PC-3 (cell line): ENCODE measurements around the gene MRTFA. TPM values are rescaled to one million over a fixed set of nuclear protein-coding genes. Genes with fewer than 3 reads are reported as not detected.

Experiments
- ATAC-seq: fragments of 200-7000 bp; cut with Tn5 transposase; 2 replicates; pipeline ENCODE4 v1.9.1; 2020; ENCODE audit warnings: mild to moderate bottlenecking, moderate library complexity
- BruUV-seq: library from RNA; stranded (reverse); fragments of 400-500 nt; replicated peaks from 2 replicates; lab custom pipeline; 2021; lab: Mats Ljungman, UMichigan
- CTCF ChIA-PET: fragments of 300-600 bp; sonication (Branson Sonifier 250); formaldehyde crosslinking; loops from one replicate; lab custom pipeline; 2022; ENCODE audit warnings: antibody characterized with exemption; lab: Charles Lee
- POLR2A ChIA-PET: fragments of 300-600 bp; sonication (Branson Sonifier 250); formaldehyde crosslinking; loops from one replicate; lab custom pipeline; 2022; ENCODE audit warnings: antibody characterized with exemption; ENCODE audit not compliant: unreplicated experiment; lab: Charles Lee
- DNase-seq: peaks from one replicate; pipeline ENCODE4 v3.0.0-alpha.2; 2015
- H2AFZ ChIP-seq: fragments of 300-600 bp; sonication (generic); 2 replicates; pipeline ENCODE4 v1.6.0; 2016; ENCODE audit warnings: antibody characterized with exemption, low read length
- H3F3A ChIP-seq: fragments of 300-600 bp; sonication (generic); one replicate; pipeline ENCODE4 v1.6.0; 2017; ENCODE audit warnings: antibody characterized with exemption, low read length, control low read depth, mild to moderate bottlenecking; ENCODE audit not compliant: unreplicated experiment
- H3K27ac ChIP-seq: fragments of 300-600 bp; sonication (generic); 2 replicates; pipeline ENCODE4 v1.5.1; 2016; ENCODE audit warnings: mild to moderate bottlenecking, low read length
- H3K27me3 ChIP-seq: fragments of 300-600 bp; sonication (generic); 2 replicates; pipeline ENCODE4 v1.6.1; 2016; ENCODE audit warnings: low read length, mixed read lengths
- H3K36me3 ChIP-seq: fragments of 300-600 bp; sonication (generic); 2 replicates; pipeline ENCODE4 v1.6.1; 2016; ENCODE audit warnings: low read depth, mixed run types, low read length, mixed read lengths
- H3K4me1 ChIP-seq: fragments of 300-600 bp; sonication (generic); 2 replicates; pipeline ENCODE4 v1.5.1; 2016; ENCODE audit warnings: low read length; ENCODE audit not compliant: insufficient read depth
- H3K4me2 ChIP-seq: fragments of 300-600 bp; sonication (generic); 2 replicates; pipeline ENCODE4 v1.6.0; 2016; ENCODE audit warnings: low read length
- H3K4me3 ChIP-seq: fragments of 300-600 bp; sonication (generic); 2 replicates; pipeline ENCODE4 v1.5.1; 2016; ENCODE audit warnings: mild to moderate bottlenecking, low read length, mixed read lengths
- H3K79me2 ChIP-seq: fragments of 300-600 bp; sonication (generic); 2 replicates; pipeline ENCODE4 v1.6.1; 2017; ENCODE audit warnings: low read length, mixed read lengths
- H3K9ac ChIP-seq: fragments of 300-600 bp; sonication (generic); 2 replicates; pipeline ENCODE4 v1.6.0; 2016; ENCODE audit warnings: mild to moderate bottlenecking, low read length
- H3K9me2 ChIP-seq: fragments of 300-600 bp; sonication (generic); replicated peaks from 2 replicates; pipeline ENCODE4 v1.6.1; 2016; ENCODE audit warnings: mixed run types, low read length, mixed read lengths
- H3K9me3 ChIP-seq: fragments of 300-600 bp; sonication (generic); 2 replicates; pipeline ENCODE4 v1.6.1; 2016; ENCODE audit warnings: low read length, mixed read lengths
- H4K20me1 ChIP-seq: fragments of 300-600 bp; sonication (generic); 2 replicates; pipeline ENCODE4 v1.6.1; 2016; ENCODE audit warnings: low read length, mixed read lengths
- EZH2 ChIP-seq: fragments of 300-600 bp; sonication (generic); IDR thresholded peaks from one replicate; pipeline ENCODE4 v1.6.1; 2017; ENCODE audit warnings: antibody characterized with exemption, mild to moderate bottlenecking, low read length; ENCODE audit not compliant: unreplicated experiment
- EZH2phosphoT487 ChIP-seq: fragments of 300-600 bp; sonication (generic); IDR thresholded peaks from 2 replicates; pipeline ENCODE4 v1.6.1; 2018; ENCODE audit warnings: mild to moderate bottlenecking, antibody characterized with exemption, low read length, borderline replicate concordance
- intact Hi-C: fragments of 100-400 bp; cut with micrococcal nuclease; formaldehyde crosslinking; loops from 2 replicates; pipeline ENCODE4 v1.9.0; 2023
- total RNA-seq: library from RNA; depleted of rRNA; stranded (reverse); fragments of >200 nt; gene quantifications from 2 replicates; pipeline ENCODE4 v1.2.3, GENCODE V29; 2014
- TF ChIP-seq, protein P1 (sequence below): fragments of 300-600 bp; sonication (generic); conservative IDR thresholded peaks from 2 replicates; pipeline ENCODE4 v1.5.1; 2017; ENCODE audit warnings: antibody characterized with exemption, low read depth, mild to moderate bottlenecking, low read length

Gene MRTFA
- total RNA-seq, 1 experiment from 2014 or later = 32.6 TPM

- H2AFZ ChIP-seq = no peak overlapping the region
- TF ChIP-seq EZH2phosphoT487 = no peak
- TF ChIP-seq, protein P1, sequence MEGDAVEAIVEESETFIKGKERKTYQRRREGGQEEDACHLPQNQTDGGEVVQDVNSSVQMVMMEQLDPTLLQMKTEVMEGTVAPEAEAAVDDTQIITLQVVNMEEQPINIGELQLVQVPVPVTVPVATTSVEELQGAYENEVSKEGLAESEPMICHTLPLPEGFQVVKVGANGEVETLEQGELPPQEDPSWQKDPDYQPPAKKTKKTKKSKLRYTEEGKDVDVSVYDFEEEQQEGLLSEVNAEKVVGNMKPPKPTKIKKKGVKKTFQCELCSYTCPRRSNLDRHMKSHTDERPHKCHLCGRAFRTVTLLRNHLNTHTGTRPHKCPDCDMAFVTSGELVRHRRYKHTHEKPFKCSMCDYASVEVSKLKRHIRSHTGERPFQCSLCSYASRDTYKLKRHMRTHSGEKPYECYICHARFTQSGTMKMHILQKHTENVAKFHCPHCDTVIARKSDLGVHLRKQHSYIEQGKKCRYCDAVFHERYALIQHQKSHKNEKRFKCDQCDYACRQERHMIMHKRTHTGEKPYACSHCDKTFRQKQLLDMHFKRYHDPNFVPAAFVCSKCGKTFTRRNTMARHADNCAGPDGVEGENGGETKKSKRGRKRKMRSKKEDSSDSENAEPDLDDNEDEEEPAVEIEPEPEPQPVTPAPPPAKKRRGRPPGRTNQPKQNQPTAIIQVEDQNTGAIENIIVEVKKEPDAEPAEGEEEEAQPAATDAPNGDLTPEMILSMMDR = no peak
- no peak overlapping the region for H3K27ac ChIP-seq
- no peaks in the 10 kb centered on the region for H4K20me1 ChIP-seq
- ATAC-seq (no peak), DNase-seq (no peak)
- H3K9me2 ChIP-seq = no peaks in the 10 kb centered on the region
- BruUV-seq = no TSS peak
- H3K9me3 ChIP-seq = no peaks in the 10 kb centered on the region
- no peak overlapping the region for H3K4me3 ChIP-seq
- H3K9ac ChIP-seq = no peak overlapping the region
- CTCF ChIA-PET = no interaction called here
- POLR2A ChIA-PET = no interaction called here
- H3K79me2 ChIP-seq = peaks cover 6% of the 10 kb centered on the region; the same call in 1 of the 2 replicates
- H3F3A ChIP-seq = no peaks in the 10 kb centered on the region
- H3K4me2 ChIP-seq = no peak overlapping the region
- H3K27me3 ChIP-seq = no peaks in the 10 kb centered on the region
- H3K36me3 ChIP-seq = no peaks in the 10 kb centered on the region
- intact Hi-C loops = no loop called here
- H3K4me1 ChIP-seq = no peaks in the 10 kb centered on the region
Measured at GRCh38 chr22:40443732-40444131, 192.8 kb downstream of the MRTFA start.

- POLR2A ChIA-PET = no interaction called here
- H3K27me3 ChIP-seq = no peaks in the 10 kb centered on the region
- no peaks in the 10 kb centered on the region for H3K9me3 ChIP-seq
- intact Hi-C loops = no loop called here
- no TSS peak for BruUV-seq
- no peak overlapping the region for H3K9ac ChIP-seq
- no peaks in the 10 kb centered on the region for H3K9me2 ChIP-seq
- H2AFZ ChIP-seq = no peak overlapping the region
- H3K4me1 ChIP-seq = no peaks in the 10 kb centered on the region; the same call in 1 of the 2 replicates
- no peaks in the 10 kb centered on the region for H3F3A ChIP-seq
- no peak overlapping the region for H3K4me2 ChIP-seq
- peaks cover 6% of the 10 kb centered on the region; the same call in 1 of the 2 replicates for H3K79me2 ChIP-seq
- CTCF ChIA-PET = no interaction called here
- TF ChIP-seq, protein P1 = no peak
- TF ChIP-seq EZH2phosphoT487 (no peak), EZH2 (no peak)
- no peak overlapping the region for H3K27ac ChIP-seq
- DNase-seq (no peak), ATAC-seq (no peak)
- H3K36me3 ChIP-seq = no peaks in the 10 kb centered on the region; the same call in 1 of the 2 replicates
- H4K20me1 ChIP-seq = no peaks in the 10 kb centered on the region
- H3K4me3 ChIP-seq = no peak overlapping the region
Measured at GRCh38 chr22:40441761-40442390, 194.6 kb downstream of the MRTFA start.
